Measurements from ENCODE around the gene PITPNB. TPM values are rescaled to one million over a fixed set of nuclear protein-coding genes. Genes with fewer than 3 reads are reported as not detected.

PITPNB gene
- total RNA-seq, 6 donors from 2014 or later: 26.6 to 65.9 (median 41.0) TPM

- ATAC-seq (ENCODE audit: low FRiP score in 2 of 2) (peak in 1 of 2 donors; percentile 37), DNase-seq (no peak)
- H3K4me3 ChIP-seq: no peak overlapping the region
- no peaks in the 10 kb centered on the region for H3K27me3 ChIP-seq
- TF ChIP-seq POLR2AphosphoS5 (IDR thresholded peaks at IDR 0.05): no peak
- TF ChIP-seq POLR2A (IDR thresholded peaks at IDR 0.05): no peak
- TF ChIP-seq, protein P1, sequence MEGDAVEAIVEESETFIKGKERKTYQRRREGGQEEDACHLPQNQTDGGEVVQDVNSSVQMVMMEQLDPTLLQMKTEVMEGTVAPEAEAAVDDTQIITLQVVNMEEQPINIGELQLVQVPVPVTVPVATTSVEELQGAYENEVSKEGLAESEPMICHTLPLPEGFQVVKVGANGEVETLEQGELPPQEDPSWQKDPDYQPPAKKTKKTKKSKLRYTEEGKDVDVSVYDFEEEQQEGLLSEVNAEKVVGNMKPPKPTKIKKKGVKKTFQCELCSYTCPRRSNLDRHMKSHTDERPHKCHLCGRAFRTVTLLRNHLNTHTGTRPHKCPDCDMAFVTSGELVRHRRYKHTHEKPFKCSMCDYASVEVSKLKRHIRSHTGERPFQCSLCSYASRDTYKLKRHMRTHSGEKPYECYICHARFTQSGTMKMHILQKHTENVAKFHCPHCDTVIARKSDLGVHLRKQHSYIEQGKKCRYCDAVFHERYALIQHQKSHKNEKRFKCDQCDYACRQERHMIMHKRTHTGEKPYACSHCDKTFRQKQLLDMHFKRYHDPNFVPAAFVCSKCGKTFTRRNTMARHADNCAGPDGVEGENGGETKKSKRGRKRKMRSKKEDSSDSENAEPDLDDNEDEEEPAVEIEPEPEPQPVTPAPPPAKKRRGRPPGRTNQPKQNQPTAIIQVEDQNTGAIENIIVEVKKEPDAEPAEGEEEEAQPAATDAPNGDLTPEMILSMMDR (IDR thresholded peaks at IDR 0.05): no peak
- no peak for TF ChIP-seq EP300 (IDR thresholded peaks at IDR 0.05)
- H3K36me3 ChIP-seq: no peaks in the 10 kb centered on the region
- WGBS, 2 donors: 73 to 83% methylated on average over 23 of the region's 23 CpGs
- no peaks in the 10 kb centered on the region for H3K4me1 ChIP-seq
- H3K27ac ChIP-seq: no peak overlapping the region
- no peaks in the 10 kb centered on the region for H3K9me3 ChIP-seq
Measured at GRCh38 chr22:27827604-27828587, 91.2 kb downstream of the PITPNB start.

DNA sequence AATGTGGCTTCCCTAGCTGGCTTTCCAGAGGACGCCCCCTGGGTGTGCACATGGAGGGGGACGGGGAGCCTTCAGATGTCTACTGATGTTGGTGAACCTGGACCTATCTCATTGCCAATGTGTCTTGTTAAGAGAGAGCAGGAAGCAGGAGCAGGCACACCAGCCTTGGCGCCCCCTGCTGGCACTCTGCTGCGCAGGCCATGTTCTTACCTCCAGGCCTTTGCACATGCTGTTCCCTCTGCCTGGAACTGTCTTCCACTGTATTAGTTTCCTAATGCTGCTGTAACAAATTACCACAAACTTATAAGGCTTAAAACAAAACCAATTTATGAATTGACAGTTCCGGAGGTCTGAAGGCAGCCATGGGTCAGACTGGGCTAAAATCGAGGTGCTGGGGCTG, 93.9 kb downstream of the PITPNB start:
- no peak for TF ChIP-seq POLR2A (IDR thresholded peaks at IDR 0.05)
- TF ChIP-seq, protein P1 (IDR thresholded peaks at IDR 0.05): peak in 2 of 6 experiments; percentile 16 to 19
- Histone ChIP-seq H3K4me1 (no peaks in the 10 kb centered on the region), H3K27ac (no peak overlapping the region), H3K4me3 (no peak overlapping the region), H3K36me3 (no peaks in the 10 kb centered on the region), H3K27me3 (no peaks in the 10 kb centered on the region), H3K9me3 (no peaks in the 10 kb centered on the region)
- DNase-seq (peak in 1 of 2 donors; percentile 73), ATAC-seq (ENCODE audit: low FRiP score in 2 of 2) (peak in 1 of 2 donors; percentile 36)
- 93 to 97% methylated on average over 6 of the region's 6 CpGs for WGBS, 2 donors

GRCh38 chr22:27823221-27823620, 95.8 kb downstream of the PITPNB start:
- WGBS, 2 donors: 93 to 98% methylated on average over 1 of the region's 1 CpG
- Histone ChIP-seq H3K4me1 (no peaks in the 10 kb centered on the region), H3K4me3 (no peak overlapping the region), H3K27me3 (no peaks in the 10 kb centered on the region), H3K9me3 (no peaks in the 10 kb centered on the region), H3K27ac (no peak overlapping the region), H3K36me3 (no peaks in the 10 kb centered on the region)
- ATAC-seq (ENCODE audit: low FRiP score in 2 of 2) (no peak), DNase-seq (no peak)
- TF ChIP-seq EP300 (IDR thresholded peaks at IDR 0.05): no peak
- no peak for TF ChIP-seq POLR2AphosphoS5 (IDR thresholded peaks at IDR 0.05)
- TF ChIP-seq POLR2A (IDR thresholded peaks at IDR 0.05): no peak
- TF ChIP-seq, protein P1 (IDR thresholded peaks at IDR 0.05): no peak

GRCh38 chr22:27820896-27821866, 97.9 kb downstream of the PITPNB start:
- WGBS, 2 donors: 78 to 83% methylated on average over 19 to 22 of the region's 22 CpGs
- H3K36me3 ChIP-seq: no peaks in the 10 kb centered on the region
- no peaks in the 10 kb centered on the region for H3K9me3 ChIP-seq
- H3K27ac ChIP-seq: no peak overlapping the region
- ATAC-seq (ENCODE audit: low FRiP score in 2 of 2): no peak
- no peak overlapping the region for H3K4me3 ChIP-seq
- no peak for TF ChIP-seq POLR2AphosphoS5 (IDR thresholded peaks at IDR 0.05)
- TF ChIP-seq POLR2A (IDR thresholded peaks at IDR 0.05): no peak
- no peak for TF ChIP-seq EP300 (IDR thresholded peaks at IDR 0.05)
- TF ChIP-seq, protein P1 (IDR thresholded peaks at IDR 0.05): no peak
- no peak for DNase-seq
- no peaks in the 10 kb centered on the region for H3K27me3 ChIP-seq
- H3K4me1 ChIP-seq: no peaks in the 10 kb centered on the region
